A172 (cell line): Measurements from ENCODE around the gene SPTLC1. TPM values are rescaled to one million over a fixed set of nuclear protein-coding genes. Genes with fewer than 3 reads are reported as not detected.

ENCODE experiments used
- DNase-seq: peaks from one replicate; pipeline ENCODE4 v3.0.0-alpha.2; 2015; ENCODE audit warnings: low spot score
- total RNA-seq: library from RNA; depleted of rRNA; stranded (reverse); fragments of >200 nt; shearing (Covaris generic); gene quantifications from 2 replicates; pipeline ENCODE4 v1.2.3, GENCODE V29; 2014

Gene SPTLC1
- total RNA-seq, 1 experiment from 2014 or later: 175 TPM

- DNase-seq: no peak
Observed at GRCh38 chr9:92095236-92095635, 20.0 kb downstream of the SPTLC1 start.

GRCh38 chr9:92094655-92095054, 20.6 kb downstream of the SPTLC1 start:
- DNase-seq: peak; percentile 36

DNA sequence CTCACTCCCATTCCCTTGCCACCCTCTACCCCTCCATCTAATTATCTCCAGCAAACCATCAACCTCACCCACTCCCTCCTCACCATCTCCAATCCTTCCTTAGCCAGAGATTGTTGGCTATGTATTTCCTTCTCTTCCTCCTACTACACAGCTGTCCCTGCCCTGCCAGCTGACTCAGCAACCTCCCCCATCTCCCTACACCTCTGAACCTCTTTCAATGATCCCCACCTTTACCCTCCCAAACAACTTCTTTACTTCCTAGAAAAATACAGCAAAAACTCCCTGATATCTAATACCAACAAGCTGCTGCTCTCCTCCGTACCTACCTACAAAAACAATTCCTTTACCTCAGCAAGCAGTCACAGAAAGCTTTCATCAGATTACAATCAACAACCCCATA, 37.3 kb downstream of the SPTLC1 start:
- DNase-seq: no peak

DNA sequence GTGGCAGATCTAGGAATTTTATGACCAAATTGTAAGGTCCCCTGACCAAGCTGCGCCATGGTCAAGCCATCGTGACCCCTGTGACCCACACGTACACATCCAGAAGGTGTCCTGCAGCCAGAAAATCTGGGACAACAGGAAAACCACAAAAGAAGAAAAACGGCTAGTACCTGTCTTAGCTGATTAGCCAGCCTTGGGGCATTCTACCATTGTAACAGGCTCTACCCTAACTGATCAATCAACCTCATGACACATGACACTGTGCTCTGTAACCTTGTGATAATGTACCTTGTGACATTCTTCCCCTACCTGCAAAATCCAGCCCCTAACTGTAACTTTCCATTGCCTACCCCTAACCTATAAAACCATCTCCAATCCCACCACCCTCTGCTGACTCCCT, 43.6 kb downstream of the SPTLC1 start:
- no peak for DNase-seq

DNA sequence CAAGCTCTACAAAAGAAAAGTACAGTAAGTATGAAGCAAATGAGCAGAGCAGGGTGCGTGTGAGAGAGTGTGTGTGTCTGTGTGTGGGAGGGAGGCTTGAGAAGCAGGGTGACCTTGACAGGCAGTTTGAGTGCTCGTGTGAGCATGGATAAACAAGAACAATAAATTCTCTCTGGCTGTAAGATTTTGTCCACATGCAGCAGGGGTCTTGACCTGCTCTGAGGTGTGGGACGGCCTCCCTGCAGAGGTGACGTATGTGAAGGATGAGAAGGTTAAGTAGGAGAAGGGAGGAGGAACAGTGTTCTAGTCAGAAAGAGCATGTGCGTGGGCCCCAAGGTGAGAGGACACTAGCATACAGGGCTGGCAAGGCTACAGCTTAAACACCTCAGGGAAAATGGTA, 49.0 kb downstream of the SPTLC1 start:
- no peak for DNase-seq

GRCh38 chr9:92064711-92065110, 50.5 kb downstream of the SPTLC1 start:
- DNase-seq: peak; percentile 4

DNA sequence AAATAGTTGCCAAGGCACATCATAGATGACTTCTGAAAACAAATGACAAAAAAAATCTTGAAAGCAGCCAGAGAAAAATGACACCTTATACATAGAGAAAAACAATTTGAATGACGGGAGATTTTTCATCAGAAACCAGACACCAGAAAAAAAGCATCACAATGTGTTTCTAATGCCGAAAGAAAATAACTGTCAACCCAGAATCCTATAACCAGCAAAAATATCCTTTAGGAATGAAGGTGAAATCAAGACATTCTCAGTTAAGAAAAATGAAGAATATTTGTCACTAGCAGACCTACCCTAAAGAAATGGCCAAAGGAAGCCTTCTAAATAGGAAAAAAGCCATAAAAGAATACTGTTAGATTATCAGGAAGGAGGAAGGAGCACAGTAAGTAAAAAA, 54.0 kb downstream of the SPTLC1 start:
- no peak for DNase-seq

DNA sequence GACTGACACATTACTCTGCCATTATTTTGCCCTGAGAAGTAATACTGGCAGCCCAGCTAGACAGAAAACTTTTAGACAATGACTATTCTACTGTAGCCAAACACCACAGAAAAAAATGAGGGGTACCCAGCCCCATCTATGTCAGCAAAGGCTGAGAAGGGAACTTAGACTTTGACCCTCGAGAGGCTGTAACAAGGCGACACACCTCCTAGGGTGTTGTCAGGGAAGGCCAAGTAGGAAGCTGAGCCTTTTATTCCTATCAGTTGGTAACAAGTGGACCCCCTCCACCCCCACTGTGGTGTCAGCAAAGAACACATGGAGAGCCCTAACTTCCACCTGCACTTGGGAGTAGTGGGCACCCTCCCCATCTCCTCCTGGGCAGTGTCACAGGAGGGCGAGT, 55.6 kb downstream of the SPTLC1 start:
- no peak for DNase-seq

DNA sequence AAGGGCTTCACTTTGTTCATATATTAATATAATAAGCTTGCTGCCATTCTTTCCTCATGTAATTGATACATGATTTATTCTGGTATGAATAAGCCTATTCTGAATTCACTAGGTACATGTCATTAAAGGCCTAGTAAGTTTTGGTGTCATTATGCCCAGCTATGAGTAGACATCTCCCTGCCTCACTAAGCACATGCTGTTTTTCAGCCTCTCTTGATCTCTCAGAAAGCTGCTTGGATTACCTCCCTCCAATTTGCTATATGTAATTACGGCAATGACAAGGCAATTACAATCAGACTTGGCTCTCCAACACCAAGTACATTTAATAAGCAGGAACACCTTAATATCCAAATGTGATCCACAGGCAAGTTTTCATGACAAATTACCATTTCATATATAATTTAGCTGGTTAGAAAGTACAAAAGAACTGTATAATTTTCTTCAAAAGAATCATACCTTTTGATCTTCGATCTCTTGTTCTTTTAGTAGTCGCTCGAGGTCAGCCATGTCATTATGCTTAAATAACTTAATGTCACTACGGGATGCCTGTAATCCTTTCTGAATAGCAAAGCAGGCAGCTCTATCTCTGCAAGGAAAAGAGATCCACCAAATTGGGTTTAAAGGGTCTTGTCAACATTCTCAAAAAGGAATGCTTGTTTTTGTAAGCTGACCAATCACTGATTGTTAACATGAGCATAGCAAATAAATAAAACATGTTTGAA, 56.3 kb downstream of the SPTLC1 start:
- no peak for DNase-seq

GRCh38 chr9:92058026-92058425, 57.2 kb downstream of the SPTLC1 start:
- DNase-seq: no peak

DNA sequence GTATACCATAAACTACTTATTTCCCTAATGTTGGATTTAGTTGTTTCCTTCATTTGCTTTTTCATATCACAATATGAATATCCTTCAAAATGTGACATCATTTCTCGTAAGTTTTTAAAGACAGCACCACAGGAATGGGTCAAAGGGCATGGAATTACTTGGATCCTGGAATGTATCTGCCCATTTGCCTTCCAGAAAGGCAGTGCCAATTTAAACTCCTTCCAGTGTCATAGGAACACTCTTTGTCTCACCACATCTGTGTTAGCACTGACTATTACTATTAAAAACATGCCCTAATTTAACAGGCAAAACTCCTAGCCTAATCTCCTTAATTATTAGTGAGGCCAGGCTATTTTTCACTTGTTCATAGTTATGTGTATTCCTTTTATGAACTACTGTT, 58.0 kb downstream of the SPTLC1 start:
- DNase-seq: no peak

- DNase-seq: no peak
Observed at GRCh38 chr9:92055624-92056023, 59.6 kb downstream of the SPTLC1 start.

DNA sequence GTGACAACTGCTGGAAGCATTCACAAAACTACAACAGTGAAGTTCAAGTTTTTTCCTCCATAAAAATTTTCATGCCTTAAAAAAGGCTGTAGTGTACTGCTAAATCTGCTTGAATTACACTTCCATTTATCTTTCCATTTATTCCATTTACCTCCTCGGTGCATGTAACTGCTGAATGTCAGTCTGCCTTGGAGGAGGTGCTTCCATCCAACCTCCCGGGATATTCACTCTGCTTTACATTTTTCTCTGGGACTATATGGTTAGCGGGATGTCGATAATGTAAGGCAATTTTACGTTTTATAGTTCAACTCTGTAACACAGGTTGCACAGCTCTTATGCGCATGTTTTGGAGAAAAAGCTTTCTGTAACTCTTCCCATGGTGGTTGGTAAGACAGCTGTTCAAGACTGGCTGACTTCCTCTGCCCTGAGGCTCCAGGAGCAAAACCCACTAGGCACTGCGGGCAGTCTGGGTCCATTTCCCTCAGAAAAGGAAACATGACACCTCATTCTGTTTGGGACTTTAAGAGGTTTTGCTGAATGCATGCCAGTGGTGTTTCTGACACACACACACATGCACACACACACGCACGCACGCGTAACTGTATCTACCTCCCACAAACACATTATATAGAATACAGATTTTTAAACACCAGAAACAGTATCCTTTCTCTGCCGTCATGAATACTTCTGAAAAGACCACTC, 66.1 kb downstream of the SPTLC1 start:
- no peak for DNase-seq

- no peak for DNase-seq
Observed at GRCh38 chr9:92047500-92047899, 67.7 kb downstream of the SPTLC1 start.

GRCh38 chr9:92046676-92047075, 68.5 kb downstream of the SPTLC1 start:
- DNase-seq: no peak

DNA sequence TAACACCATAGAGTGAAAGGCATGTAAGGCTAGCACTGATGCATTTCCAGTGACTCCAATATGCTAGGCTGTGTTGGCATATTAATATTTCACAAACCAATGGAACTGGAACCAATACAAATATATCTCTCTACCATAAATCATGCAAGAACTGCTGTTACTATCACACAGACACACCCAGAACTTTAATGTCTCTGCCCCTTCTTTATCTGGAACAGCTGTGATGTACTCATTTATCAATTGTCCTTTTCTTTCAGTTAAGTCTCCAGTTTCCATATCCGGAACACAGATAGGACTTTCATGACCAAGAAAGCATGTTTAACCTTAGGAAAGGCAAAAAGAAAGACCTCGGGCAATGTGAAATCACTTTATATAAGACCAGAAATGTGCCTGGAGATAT, 70.3 kb downstream of the SPTLC1 start:
- no peak for DNase-seq

GRCh38 chr9:92043002-92043401, 72.2 kb downstream of the SPTLC1 start:
- DNase-seq: no peak

- DNase-seq: no peak
Observed at GRCh38 chr9:92042260-92042659, 73.0 kb downstream of the SPTLC1 start.

DNA sequence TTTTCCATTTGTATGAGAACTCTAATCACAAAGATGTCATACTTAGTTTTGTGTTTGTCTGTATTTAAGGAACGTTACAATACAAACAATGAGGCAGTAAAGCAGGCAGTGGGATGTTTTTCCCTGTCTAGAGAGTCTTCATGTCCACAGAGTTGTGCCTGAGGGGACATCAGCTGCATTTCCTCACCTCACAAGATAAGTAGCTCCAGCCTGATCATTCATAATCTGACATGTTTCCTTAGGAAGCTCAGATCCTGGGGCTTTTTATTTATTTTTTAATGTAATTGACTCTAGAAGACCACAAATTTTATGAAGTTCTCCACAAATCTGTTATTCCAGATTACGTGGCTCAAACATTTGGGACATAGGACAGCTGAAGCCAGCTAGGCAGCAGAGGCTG, 78.5 kb downstream of the SPTLC1 start:
- no peak for DNase-seq

- no peak for DNase-seq
Observed at GRCh38 chr9:92036411-92036746, 78.8 kb downstream of the SPTLC1 start.

DNA sequence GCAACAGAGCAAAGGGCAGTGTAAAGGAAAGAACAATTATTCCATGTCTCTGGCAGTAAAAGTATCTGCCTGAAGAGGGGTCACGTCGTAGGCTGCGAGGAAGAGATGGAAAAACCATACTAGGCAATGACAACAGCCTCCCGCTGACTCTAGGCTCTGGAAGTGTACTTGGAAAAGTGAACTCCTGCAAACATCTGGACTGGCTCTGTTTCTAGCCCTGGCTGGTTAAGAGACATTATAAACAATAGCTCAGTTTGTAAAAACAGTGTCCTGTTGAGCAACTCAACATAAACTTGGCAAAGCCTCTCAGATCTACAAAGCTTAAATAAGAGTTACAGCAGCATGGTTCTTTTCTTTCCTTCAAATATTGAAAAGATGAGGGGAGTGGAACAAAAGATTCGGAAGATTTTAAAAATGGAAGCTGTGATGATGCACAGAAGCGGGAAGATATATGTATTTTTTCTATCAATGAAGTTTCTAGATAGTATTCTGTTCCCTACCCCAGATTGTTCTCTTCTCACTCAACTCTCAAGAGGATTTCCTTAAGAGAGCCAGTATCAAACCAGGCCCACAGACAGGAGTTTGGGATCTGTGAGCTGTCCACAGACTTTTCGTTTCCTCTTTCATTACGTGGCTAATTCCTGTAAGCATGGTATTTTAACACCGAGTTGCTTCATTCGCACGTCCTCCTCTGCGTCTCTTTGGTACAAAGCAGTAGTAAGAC, 79.4 kb downstream of the SPTLC1 start:
- DNase-seq: no peak

- DNase-seq: no peak
Observed at GRCh38 chr9:92035146-92035545, 80.1 kb downstream of the SPTLC1 start.

DNA sequence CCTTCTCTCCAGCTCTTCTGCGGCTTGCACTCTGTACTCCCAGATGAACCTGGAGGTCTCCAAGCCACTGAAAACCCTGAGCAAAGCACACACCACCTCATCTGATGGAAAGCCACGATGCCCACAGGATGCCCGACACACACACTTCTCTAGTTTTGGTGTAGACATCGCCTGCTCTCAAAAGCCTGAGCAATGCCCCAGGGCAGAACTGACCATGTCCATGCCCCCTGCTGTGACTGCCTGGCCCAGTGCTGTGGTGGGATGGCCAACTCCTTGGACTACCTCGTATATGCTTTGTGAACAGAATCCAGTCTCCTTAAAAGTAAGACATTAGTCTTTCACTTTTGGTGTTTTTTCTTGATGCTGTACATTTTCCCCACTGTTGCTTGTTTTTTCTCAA, 81.2 kb downstream of the SPTLC1 start:
- DNase-seq: no peak
